Stimulated activated CD8-positive, alpha-beta memory T cell treated with anti-CD3 and anti-CD28 coated beads, Interleukin-15, amount 100 ng/mL, for 1 hour (primary cell): Measurements from ENCODE around the gene L3MBTL1.

Experiments
- DNase-seq: peaks from one replicate; pipeline ENCODE4 v3.0.0-alpha.2; 2020; ENCODE audit warnings: low read depth

L3MBTL1 gene

GRCh38 chr20:43590036-43590391 is 82.5 kb downstream of the L3MBTL1 start:
- no peak for DNase-seq

GRCh38 chr20:43590392-43591303 is 83.2 kb downstream of the L3MBTL1 start, which contains the start of gene IFT52:
IFT52 (plus strand) TSS chr20:43590937; CDS start chr20:43594699, 3,762 bp downstream.
- peak; percentile 77 for DNase-seq
